H1 (cell line): ENCODE measurements around the gene AHRR. TPM values are rescaled to one million over a fixed set of nuclear protein-coding genes. Genes with fewer than 3 reads are reported as not detected.

ENCODE experiments used
- CTCF ChIA-PET: fragments of 300-600 bp; sonication (Branson Sonifier 250); formaldehyde crosslinking; loops from one replicate; lab custom pipeline; 2021; ENCODE audit not compliant: partially characterized antibody; lab: Charles Lee
- POLR2A ChIA-PET: fragments of 300-600 bp; sonication (Branson Sonifier 250); formaldehyde crosslinking; loops from one replicate; lab custom pipeline; 2021; ENCODE audit warnings: inconsistent platforms; ENCODE audit not compliant: partially characterized antibody; lab: Charles Lee
- DNase-seq, 2 experiments: peaks; one replicate each; pipeline versions ENCODE4 v3.0.0 to v3.0.0-alpha.2; 2010 to 2022; ENCODE audit warnings: low spot score in 2 of 2, low read depth in 1 of 2, mixed read lengths in 1 of 2
- FAIRE-seq: peaks from 2 replicates; lab custom pipeline; 2011; peaks lifted over from hg19 to GRCh38; lab: Jason Lieb, UNC
- H2AFZ ChIP-seq: 2 replicates; pipeline ENCODE4 v1.8.1; 2012; ENCODE audit warnings: low read length, inconsistent platforms
- H2AK5ac ChIP-seq: 2 replicates; pipeline ENCODE4 v1.6.1; 2013; ENCODE audit warnings: low read depth, low read length
- H2BK120ac ChIP-seq: replicated peaks from 2 replicates; pipeline ENCODE3; 2013; ENCODE audit warnings: low read depth, low read length, inconsistent platforms
- H2BK12ac ChIP-seq: 2 replicates; pipeline ENCODE4 v1.6.1; 2013; ENCODE audit warnings: low read depth, low read length
- H2BK15ac ChIP-seq: 2 replicates; pipeline ENCODE4 v1.6.1; 2013; ENCODE audit warnings: low read length
- H2BK20ac ChIP-seq: 2 replicates; pipeline ENCODE4 v1.6.1; 2013; ENCODE audit warnings: low read length
- H2BK5ac ChIP-seq: 2 replicates; pipeline ENCODE4 v1.6.1; 2013; ENCODE audit warnings: low read depth, low read length
- H3K14ac ChIP-seq: 2 replicates; pipeline ENCODE4 v1.6.1; 2013; ENCODE audit warnings: inconsistent platforms; ENCODE audit not compliant: insufficient read length
- H3K18ac ChIP-seq: 2 replicates; pipeline ENCODE4 v1.6.1; 2013; ENCODE audit warnings: low read length; ENCODE audit errors: extremely low read depth
- H3K23ac ChIP-seq: 2 replicates; pipeline ENCODE4 v1.6.1; 2013; ENCODE audit warnings: inconsistent platforms; ENCODE audit not compliant: insufficient read length
- H3K23me2 ChIP-seq: 2 replicates; pipeline ENCODE4 v1.6.1; 2013; ENCODE audit warnings: low read depth, low read length
- H3K27ac ChIP-seq: 2 replicates; pipeline ENCODE4 v1.6.1; 2011; ENCODE audit warnings: low read depth, low read length, inconsistent platforms
- H3K27me3 ChIP-seq, 4 experiments: replicated peaks in 1 of 4; 1 replicate in 1 of 4; 2 replicates in 3 of 4; pipeline versions ENCODE4 v1.6.1 to v1.8.1; 2011 to 2013; ENCODE audit warnings: low read length in 3 of 4, mild to moderate bottlenecking in 3 of 4, inconsistent platforms in 2 of 4, mixed read lengths in 2 of 4, moderate library complexity in 1 of 4; ENCODE audit not compliant: control insufficient read depth in 3 of 4, insufficient read depth in 3 of 4; ENCODE audit errors: extremely low read depth in 1 of 4
- H3K36me3 ChIP-seq, 4 experiments: 2 replicates each; pipeline versions ENCODE4 v1.6.1 to v1.8.1; 2011 to 2013; ENCODE audit warnings: mild to moderate bottlenecking in 4 of 4, low read length in 3 of 4, moderate library complexity in 2 of 4, control low read depth in 1 of 4, inconsistent platforms in 1 of 4; ENCODE audit not compliant: insufficient read depth in 4 of 4, control insufficient read depth in 2 of 4
- H3K4ac ChIP-seq: replicated peaks from 2 replicates; pipeline ENCODE3; 2013; ENCODE audit warnings: low read length, low read depth, mixed read lengths, inconsistent platforms; ENCODE audit not compliant: insufficient read length
- H3K4me1 ChIP-seq, 4 experiments: replicated peaks in 1 of 4; 1 replicate in 1 of 4; 2 replicates in 3 of 4; pipeline versions ENCODE4 v1.6.1 to v1.8.1; 2011 to 2013; ENCODE audit warnings: low read length in 3 of 4, inconsistent platforms in 2 of 4, mixed read lengths in 1 of 4; ENCODE audit not compliant: insufficient read depth in 4 of 4, control insufficient read depth in 3 of 4
- H3K4me2 ChIP-seq, 2 experiments: 2 replicates each; pipeline versions ENCODE4 v1.6.1 to v1.8.1; 2011 to 2013; ENCODE audit warnings: low read depth in 2 of 2, low read length in 2 of 2, control low read depth in 1 of 2, inconsistent platforms in 1 of 2, mild to moderate bottlenecking in 1 of 2; ENCODE audit not compliant: insufficient read depth in 1 of 2
- H3K4me3 ChIP-seq, 4 experiments: fragments of 200-600, 300-600 bp in 1 of 4; sonication (generic), shearing (Covaris generic), sonication (Bioruptor Twin) in 1 of 4; 2 replicates each; pipeline versions ENCODE4 v1.5.1 to v1.8.1; 2011 to 2016; ENCODE audit warnings: low read length in 4 of 4, low read depth in 3 of 4, control low read depth in 2 of 4, inconsistent platforms in 2 of 4, mild to moderate bottlenecking in 2 of 4, mixed read lengths in 1 of 4, moderate library complexity in 1 of 4; ENCODE audit not compliant: insufficient read depth in 2 of 4; ENCODE audit errors: extremely low read depth in 1 of 4
- H3K56ac ChIP-seq: replicated peaks from 2 replicates; pipeline ENCODE3; 2013; ENCODE audit warnings: low read depth, mild to moderate bottlenecking, mixed read lengths, low read length, inconsistent platforms; ENCODE audit not compliant: insufficient read length
- H3K79me1 ChIP-seq: 2 replicates; pipeline ENCODE4 v1.6.1; 2013; ENCODE audit warnings: low read depth, low read length, control low read depth
- H3K79me2 ChIP-seq, 2 experiments: 2 replicates each; pipeline versions ENCODE4 v1.6.1 to v1.8.1; 2012 to 2013; ENCODE audit warnings: low read length in 2 of 2, mild to moderate bottlenecking in 2 of 2, inconsistent platforms in 1 of 2; ENCODE audit not compliant: insufficient read depth in 2 of 2, control insufficient read depth in 1 of 2
- H3K9ac ChIP-seq, 4 experiments: replicated peaks in 1 of 4; 1 replicate in 1 of 4; 2 replicates in 3 of 4; pipeline versions ENCODE4 v1.6.1 to v1.8.1; 2011 to 2013; ENCODE audit warnings: low read depth in 3 of 4, low read length in 3 of 4, control low read depth in 2 of 4, mild to moderate bottlenecking in 2 of 4, moderate library complexity in 2 of 4, inconsistent platforms in 1 of 4; ENCODE audit errors: extremely low read depth in 1 of 4
- H3K9me3 ChIP-seq, 2 experiments: 2 replicates each; pipeline versions ENCODE4 v1.6.1 to v1.8.1; 2012 to 2013; ENCODE audit warnings: mild to moderate bottlenecking in 2 of 2, moderate library complexity in 2 of 2, control low read depth in 1 of 2, inconsistent platforms in 1 of 2, low read depth in 1 of 2, low read length in 1 of 2, mixed read lengths in 1 of 2; ENCODE audit not compliant: insufficient read depth in 2 of 2
- H4K20me1 ChIP-seq, 2 experiments: replicated peaks in 1 of 2; 2 replicates each; pipeline versions ENCODE3 to v1.8.1; 2011 to 2013; ENCODE audit warnings: inconsistent platforms in 2 of 2, low read length in 2 of 2, mild to moderate bottlenecking in 1 of 2; ENCODE audit not compliant: insufficient read depth in 2 of 2, control insufficient read depth in 1 of 2
- H4K5ac ChIP-seq: 2 replicates; pipeline ENCODE4 v1.6.1; 2013; ENCODE audit warnings: low read length, low read depth, mixed read lengths, inconsistent platforms; ENCODE audit not compliant: insufficient read length
- H4K8ac ChIP-seq: 2 replicates; pipeline ENCODE4 v1.8.0; 2013; ENCODE audit warnings: mild to moderate bottlenecking, moderate library complexity, low read length, inconsistent platforms; ENCODE audit not compliant: insufficient read depth; ENCODE audit errors: extremely low read depth
- H4K91ac ChIP-seq: replicated peaks from 2 replicates; pipeline ENCODE3; 2013; ENCODE audit warnings: low read length, mixed read lengths, inconsistent platforms; ENCODE audit not compliant: insufficient read length
- PHF8 ChIP-seq: fragments of 200-600 bp; sonication (generic); conservative IDR thresholded peaks from 2 replicates; pipeline ENCODE4 v1.7.1; 2012; ENCODE audit warnings: low read depth, mild to moderate bottlenecking, inconsistent platforms, low read length, moderate library complexity
- WGBS, 2 experiments: shearing (Covaris generic) in 1 of 2; methylation state at CpG; one replicate each; pipeline versions ENCODE4 v1.1.6 to v1.1.7; 2013 to 2015; ENCODE audit warnings: low lambda C conversion rate in 2 of 2, mixed read lengths in 2 of 2, inconsistent platforms in 1 of 2, low coverage in 1 of 2, missing lambda C conversion rate in 1 of 2; ENCODE audit not compliant: insufficient replicate concordance in 2 of 2, insufficient coverage in 1 of 2, insufficient read length in 1 of 2; ENCODE audit errors: extremely low coverage in 1 of 2, missing lambda C conversion rate in 1 of 2; 5-methylcytosine and 5-hydroxymethylcytosine counted together
- polyA plus RNA-seq, 7 experiments: library from polyadenylated mRNA; depleted of rRNA in 3 of 7; stranded (reverse) in 5 of 7; unstranded in 2 of 7; fragments of >200 nt in 5 of 7; fragments of 200-250 nt in 2 of 7; gene quantifications; 1 replicate in 5 of 7; 2 replicates in 1 of 7; 4 replicates in 1 of 7; pipeline versions ENCODE4 v1.2.1 to v1.2.3, GENCODE V29; 2011 to 2013; ENCODE audit warnings: missing spikeins in 2 of 7, mixed read lengths in 2 of 7
- total RNA-seq: library from RNA; stranded (reverse); fragmentation: NEBNext Ultra II Directional; extraction: Animal tissue kit (Norgen Biotek cat#: 25700); gene quantifications from 2 replicates; pipeline ENCODE4 v1.2.1, GENCODE V29; 2021

AHRR gene
- total and polyA plus RNA-seq, 2 of the 8 experiments (the other 6 are each of a cell fraction or from before 2014, with no cell fraction given) = 0.41 to 0.80 TPM

DNA sequence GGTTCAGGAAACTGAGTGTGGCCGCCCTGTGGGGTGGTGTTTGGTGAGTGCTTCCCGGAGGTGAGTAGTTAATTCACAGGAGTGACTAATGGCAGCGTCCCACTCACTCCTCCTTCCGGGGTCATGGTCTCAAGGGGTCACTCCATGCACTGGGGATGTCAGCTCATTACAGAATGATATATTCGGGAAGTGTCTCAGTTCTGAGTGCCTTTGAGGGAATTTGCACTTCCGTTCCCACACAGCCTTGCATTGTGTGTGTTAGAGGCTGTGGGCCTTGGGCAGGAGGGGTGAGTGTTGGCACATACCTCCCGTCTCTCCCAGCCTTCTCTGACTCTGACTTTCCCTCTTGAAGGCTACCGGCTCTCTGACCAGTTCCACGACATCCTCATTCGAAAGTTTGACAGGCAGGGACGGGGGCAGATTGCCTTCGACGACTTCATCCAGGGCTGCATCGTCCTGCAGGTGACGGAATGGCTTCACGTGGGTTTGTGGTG, 10.5 kb upstream of the AHRR start:
- ChIA-PET CTCF (interaction anchor here (0.7 to 1.0 kb wide), 2 partner anchors 10 to 208 kb away, joined by 3 read pairs; no protein-coding TSS in a partner anchor), POLR2A (interaction anchor here (1.6 kb wide), 1 partner anchor 12 kb away, joined by 3 read pairs; no protein-coding TSS in a partner anchor)
- Histone ChIP-seq H3K27ac (no peak overlapping the region), H3K36me3 (peaks cover 0 to 12% (median 6%) of the 10 kb centered on the region in 4 experiments; a peak in 3 of 8 replicates), H4K20me1 (peaks cover 7 to 11% of the 10 kb centered on the region in 2 experiments), H4K91ac (no peak overlapping the region), H3K4me1 (peaks cover 0 to 2% (median 0%) of the 10 kb centered on the region in 4 experiments; a peak in 3 of 7 replicates), H3K23me2 (no peaks in the 10 kb centered on the region), H4K8ac (no peak overlapping the region), H3K18ac (no peak overlapping the region), H3K56ac (no peak overlapping the region), H2BK5ac (no peak overlapping the region), H2BK15ac (no peak overlapping the region), H2BK20ac (no peak overlapping the region), H3K9ac (no peak overlapping the region), H3K4me2 (no peak overlapping the region), H2AK5ac (no peak overlapping the region), H3K23ac (no peak overlapping the region), H3K79me1 (peaks cover 5% of the 10 kb centered on the region), H2AFZ (no peak overlapping the region), H3K4me3 (no peak overlapping the region), H3K27me3 (no peaks in the 10 kb centered on the region), H4K5ac (no peak overlapping the region), H2BK120ac (no peak overlapping the region), H3K14ac (no peak overlapping the region), H3K4ac (no peak overlapping the region), H3K9me3 (no peaks in the 10 kb centered on the region), H3K79me2 (peaks cover 0 to 7% of the 10 kb centered on the region in 2 experiments; a peak in 1 of 4 replicates), H2BK12ac (no peak overlapping the region)
- FAIRE-seq (no peak), DNase-seq (no peak)
- TF ChIP-seq PHF8 = no peak
- 83% methylated on average over 16 of the region's 16 CpGs; no CpG with 5 or more reads in 1 of the 2 experiments for WGBS, 2 experiments
